ENCODE data around the gene SAP30BP. TPM values are rescaled to one million over a fixed set of nuclear protein-coding genes. Genes with fewer than 3 reads are reported as not detected.

The SAP30BP gene
- total and polyA plus RNA-seq, 4 donors: 20.9 to 33.4 (median 30.2) TPM

- TF ChIP-seq ATF3 (IDR thresholded peaks at IDR 0.05) (no peak), HNF4G (IDR thresholded peaks at IDR 0.05) (no peak), YY1 (IDR thresholded peaks at IDR 0.05) (no peak), TAF1 (conservative IDR thresholded peaks at IDR 0.05) (no peak), REST (IDR thresholded peaks at IDR 0.05) (no peak)
Measured at GRCh38 chr17:75635610-75636202, 31.4 kb upstream of the SAP30BP start (continued).

GRCh38 chr17:75636381-75637142, 30.6 kb upstream of the SAP30BP start:
- TF ChIP-seq YY1 (IDR thresholded peaks at IDR 0.05) (no peak), CTCF (IDR thresholded peaks at IDR 0.05; ENCODE audit: low read depth, low read length, missing input control) (no peak), GABPA (IDR thresholded peaks at IDR 0.05 in 1 of 2, conservative IDR thresholded peaks at IDR 0.05 in 1 of 2) (no peak), EGR1 (IDR thresholded peaks at IDR 0.05; ENCODE audit: low read depth in 2 of 2) (no peak), TAF1 (conservative IDR thresholded peaks at IDR 0.05) (no peak), ATF3 (IDR thresholded peaks at IDR 0.05) (no peak), RXRA (IDR thresholded peaks at IDR 0.05) (no peak), REST (IDR thresholded peaks at IDR 0.05) (no peak)
- WGBS: 95% methylated on average over 19 of the region's 19 CpGs
- Histone ChIP-seq H3K4me1 (ENCODE audit: control insufficient read depth in 4 of 4, insufficient read depth in 4 of 4, low read length in 3 of 4) (peaks cover 8 to 25% (median 16%) of the 10 kb centered on the region in 4 donors), H3K36me3 (ENCODE audit: control insufficient read depth in 4 of 4, insufficient read depth in 3 of 4, low read depth in 1 of 4, low read length in 3 of 4) (peaks cover 0 to 9% (median 2%) of the 10 kb centered on the region in 4 donors), H3K9ac (ENCODE audit: low read depth in 1 of 2, low read length in 2 of 2) (no peak overlapping the region), H3K9me3 (ENCODE audit: control insufficient read depth in 4 of 4, low read length in 3 of 4) (no peaks in the 10 kb centered on the region), H3K27ac (ENCODE audit: low read depth in 1 of 2, low read length in 2 of 2) (no peak overlapping the region), H3K4me3 (ENCODE audit: low read depth in 1 of 3, low read length in 3 of 3) (no peak overlapping the region), H3K27me3 (ENCODE audit: control insufficient read depth in 4 of 4, insufficient read depth in 4 of 4, low read length in 3 of 4) (no peaks in the 10 kb centered on the region)
- no peak for DNase-seq (ENCODE audit: low spot score)
